ENCODE results near the gene WNT4. TPM values are rescaled to one million over a fixed set of nuclear protein-coding genes. Genes with fewer than 3 reads are reported as not detected.

WNT4 gene
- total and polyA plus RNA-seq, 10 of the 15 experiments (the other 5 are each of a cell fraction or from before 2014, with no cell fraction given), result 0.01 TPM; not detected in 9

GRCh38 chr1:22096036-22096435, 46.9 kb downstream of the WNT4 start:
- peaks cover 15% of the 10 kb centered on the region for H3K79me2 ChIP-seq (ENCODE audit: control insufficient read depth, insufficient read depth, low read length)
- WGBS (ENCODE audit: insufficient coverage, insufficient replicate concordance, low lambda C conversion rate, missing lambda C conversion rate), result 100% methylated on average over 5 of the region's 5 CpGs
- H3K4me2 ChIP-seq (ENCODE audit: control insufficient read depth, insufficient read depth), result no peak overlapping the region
- no peak overlapping the region for H3K4me3 ChIP-seq
- ATAC-seq, result no peak
- in situ Hi-C loops (cut with MboI) (no loop called here), intact Hi-C loops (cut with micrococcal nuclease; ENCODE audit: unreplicated experiment) (no loop called here)
- no TSS peak for BruUV-seq (replicated peaks)
- ChIA-PET CTCF (no interaction called here), SMC1A (ENCODE audit: uncharacterized antibody, unreplicated experiment) (no interaction called here), RAD21 (ENCODE audit: unreplicated experiment) (no interaction called here), POLR2A (no interaction called here)
- no peaks in the 10 kb centered on the region for H3K27me3 ChIP-seq (replicated peaks in 1 of 2; ENCODE audit: control insufficient read depth in 2 of 2, insufficient read depth in 2 of 2, low read length in 1 of 2)
- H3K27ac ChIP-seq (ENCODE audit: control insufficient read depth, insufficient read depth), result no peak overlapping the region
- H3K36me3 ChIP-seq (ENCODE audit: control insufficient read depth in 2 of 2, insufficient read depth in 2 of 2, low read length in 1 of 2), result peaks cover 6 to 42% of the 10 kb centered on the region in 2 experiments
- no peaks in the 10 kb centered on the region for H3K9me3 ChIP-seq (replicated peaks; ENCODE audit: control insufficient read depth, insufficient read depth, low read length)
- DNase-seq (ENCODE audit: low read depth, low spot score), result no peak
- H4K20me1 ChIP-seq (ENCODE audit: control insufficient read depth, insufficient read depth), result peaks cover 4% of the 10 kb centered on the region; the same call in 1 of the 2 replicates
- no peak for FAIRE-seq
- H3K9ac ChIP-seq (ENCODE audit: control insufficient read depth, insufficient read depth, low read length), result no peak overlapping the region
- H3K4me1 ChIP-seq (ENCODE audit: control insufficient read depth, insufficient read depth, low read length), result peaks cover 18% of the 10 kb centered on the region
- H2AFZ ChIP-seq (ENCODE audit: control insufficient read depth, low read depth, low read length), result no peak overlapping the region
- no peak for TF ChIP-seq CTCF (IDR thresholded peaks at IDR 0.05 in 2 of 3, conservative IDR thresholded peaks at IDR 0.05 in 1 of 3; ENCODE audit: control insufficient read depth in 2 of 3, extremely low read depth in 1 of 3, insufficient read depth in 1 of 3, low read depth in 3 of 3, low read length in 3 of 3)
- no peak for TF ChIP-seq TARDBP (IDR thresholded peaks at IDR 0.05; ENCODE audit: borderline replicate concordance)
- TF ChIP-seq ELK1 (IDR thresholded peaks at IDR 0.05; ENCODE audit: low read depth, low read length), result no peak
- TF ChIP-seq CBFB (IDR thresholded peaks at IDR 0.05; ENCODE audit: low read depth), result no peak
- no peak for TF ChIP-seq ZNF592 (IDR thresholded peaks at IDR 0.05)
- no peak for TF ChIP-seq RELB (IDR thresholded peaks at IDR 0.05; ENCODE audit: low read depth)
- TF ChIP-seq TCF3 (IDR thresholded peaks at IDR 0.05; ENCODE audit: borderline replicate concordance, insufficient read depth, low read depth, low read length), result no peak
- no peak for TF ChIP-seq RUNX3 (IDR thresholded peaks at IDR 0.05; ENCODE audit: low read length)
- no peak for TF ChIP-seq NR2C1 (IDR thresholded peaks at IDR 0.05)
- no peak for TF ChIP-seq GABPA (IDR thresholded peaks at IDR 0.05; ENCODE audit: low read depth)
- TF ChIP-seq ZNF622 (IDR thresholded peaks at IDR 0.05), result no peak
- TF ChIP-seq SKIL (IDR thresholded peaks at IDR 0.05; ENCODE audit: low read depth, poor library complexity, severe bottlenecking), result no peak
- no peak for TF ChIP-seq SREBF2 (IDR thresholded peaks at IDR 0.05; ENCODE audit: low read length)
